OCI-LY7 (cell line): ENCODE results near the gene ARSH. TPM values are rescaled to one million over a fixed set of nuclear protein-coding genes. Genes with fewer than 3 reads are reported as not detected.

Experiments
- BruUV-seq: library from RNA; stranded (reverse); fragments of 400-500 nt; replicated peaks from 2 replicates; lab custom pipeline; 2021; lab: Mats Ljungman, UMichigan
- CTCF ChIA-PET: fragments of 300-600 bp; sonication (Branson Sonifier 250); formaldehyde crosslinking; loops from one replicate; lab custom pipeline; 2022; ENCODE audit warnings: antibody characterized with exemption; ENCODE audit not compliant: unreplicated experiment; lab: Charles Lee
- POLR2A ChIA-PET: fragments of 300-600 bp; sonication (Branson Sonifier 250); formaldehyde crosslinking; loops from one replicate; lab custom pipeline; 2022; ENCODE audit warnings: antibody characterized with exemption; lab: Charles Lee
- DNase-seq: peaks from one replicate; pipeline ENCODE4 v3.0.0-alpha.2; 2015; ENCODE audit warnings: low spot score
- H2AFZ ChIP-seq: fragments of 200-600 bp; sonication (generic), shearing (Covaris generic); 2 replicates; pipeline ENCODE4 v1.6.1; 2014; ENCODE audit warnings: mild to moderate bottlenecking, antibody characterized with exemption, low read length, moderate library complexity
- H3K27ac ChIP-seq: fragments of 200-600 bp; sonication (generic); 2 replicates; pipeline ENCODE4 v1.5.1; 2014; ENCODE audit warnings: mixed run types, low read depth, mild to moderate bottlenecking, moderate library complexity, low read length, inconsistent platforms; ENCODE audit not compliant: poor library complexity, severe bottlenecking
- H3K36me3 ChIP-seq: fragments of 200-600 bp; sonication (generic); 2 replicates; pipeline ENCODE4 v1.6.1; 2014; ENCODE audit warnings: mild to moderate bottlenecking, antibody characterized with exemption, low read length, moderate library complexity, mixed read lengths; ENCODE audit not compliant: insufficient read depth
- H3K4me1 ChIP-seq: fragments of 200-600 bp; sonication (generic); 2 replicates; pipeline ENCODE4 v1.5.1; 2014; ENCODE audit warnings: mild to moderate bottlenecking, low read length; ENCODE audit not compliant: insufficient read depth, poor library complexity, severe bottlenecking
- H3K4me2 ChIP-seq: fragments of 200-600 bp; sonication (generic); 2 replicates; pipeline ENCODE4 v1.6.1; 2014; ENCODE audit warnings: mild to moderate bottlenecking, low read length
- H3K4me3 ChIP-seq: fragments of 200-600 bp; sonication (generic); 2 replicates; pipeline ENCODE4 v1.5.1; 2014; ENCODE audit warnings: mild to moderate bottlenecking, low read depth, low read length; ENCODE audit not compliant: poor library complexity, severe bottlenecking
- H3K79me2 ChIP-seq: fragments of 200-600 bp; sonication (generic); 2 replicates; pipeline ENCODE4 v1.6.1; 2016; ENCODE audit warnings: low read depth, mild to moderate bottlenecking, low read length, moderate library complexity, mixed read lengths; ENCODE audit not compliant: insufficient read depth
- H3K9me2 ChIP-seq: fragments of 200-600 bp; sonication (generic); 2 replicates; pipeline ENCODE4 v1.6.1; 2016; ENCODE audit warnings: mild to moderate bottlenecking, low read length, mixed read lengths; ENCODE audit not compliant: insufficient read depth
- H3K9me3 ChIP-seq: fragments of 200-600 bp; sonication (generic); 2 replicates; pipeline ENCODE4 v1.6.1; 2014; ENCODE audit warnings: mild to moderate bottlenecking, mixed run types, low read length, mixed read lengths
- H4K20me1 ChIP-seq: fragments of 200-600 bp; sonication (generic); 2 replicates; pipeline ENCODE4 v1.6.1; 2014; ENCODE audit warnings: mild to moderate bottlenecking, antibody characterized with exemption, low read length, moderate library complexity, mixed read lengths; ENCODE audit not compliant: insufficient read depth
- EZH2phosphoT487 ChIP-seq: fragments of 200-600 bp; sonication (generic); IDR thresholded peaks from 2 replicates; pipeline ENCODE4 v1.6.1; 2018; ENCODE audit warnings: low read depth, borderline replicate concordance, mild to moderate bottlenecking, mixed run types, antibody characterized with exemption, low read length, moderate library complexity, mixed read lengths
- intact Hi-C: fragments of 100-400 bp; cut with micrococcal nuclease; formaldehyde crosslinking; loops from one replicate; pipeline ENCODE4 v1.10.0; 2022; ENCODE audit not compliant: unreplicated experiment
- total RNA-seq, 2 experiments: library from RNA; depleted of rRNA in 1 of 2; stranded (reverse); fragments of >200 nt in 1 of 2; shearing (Covaris generic) in 1 of 2; gene quantifications; 2 replicates each; pipeline ENCODE4 v1.2.3, GENCODE V29; 2014 to 2022
- TF ChIP-seq, protein P1 (sequence below): fragments of 200-600 bp; sonication (generic); conservative IDR thresholded peaks from 2 replicates; pipeline ENCODE4 v1.5.1; 2014; ENCODE audit warnings: mild to moderate bottlenecking, antibody characterized with exemption, low read length, moderate library complexity, mixed read lengths

Gene ARSH
- total RNA-seq, 2 experiments from 2014 or later, result not detected

GRCh38 chrX:2967998-2968909, 38.1 kb upstream of the ARSH start:
- Histone ChIP-seq H3K4me3 (no peak overlapping the region), H3K27ac (no peak overlapping the region), H4K20me1 (no peaks in the 10 kb centered on the region), H3K36me3 (no peaks in the 10 kb centered on the region), H3K4me1 (no peaks in the 10 kb centered on the region), H3K9me2 (no peaks in the 10 kb centered on the region), H3K79me2 (no peaks in the 10 kb centered on the region), H3K9me3 (no peaks in the 10 kb centered on the region), H2AFZ (no peak overlapping the region), H3K4me2 (no peak overlapping the region)
- no peak for DNase-seq
- TF ChIP-seq, protein P1, sequence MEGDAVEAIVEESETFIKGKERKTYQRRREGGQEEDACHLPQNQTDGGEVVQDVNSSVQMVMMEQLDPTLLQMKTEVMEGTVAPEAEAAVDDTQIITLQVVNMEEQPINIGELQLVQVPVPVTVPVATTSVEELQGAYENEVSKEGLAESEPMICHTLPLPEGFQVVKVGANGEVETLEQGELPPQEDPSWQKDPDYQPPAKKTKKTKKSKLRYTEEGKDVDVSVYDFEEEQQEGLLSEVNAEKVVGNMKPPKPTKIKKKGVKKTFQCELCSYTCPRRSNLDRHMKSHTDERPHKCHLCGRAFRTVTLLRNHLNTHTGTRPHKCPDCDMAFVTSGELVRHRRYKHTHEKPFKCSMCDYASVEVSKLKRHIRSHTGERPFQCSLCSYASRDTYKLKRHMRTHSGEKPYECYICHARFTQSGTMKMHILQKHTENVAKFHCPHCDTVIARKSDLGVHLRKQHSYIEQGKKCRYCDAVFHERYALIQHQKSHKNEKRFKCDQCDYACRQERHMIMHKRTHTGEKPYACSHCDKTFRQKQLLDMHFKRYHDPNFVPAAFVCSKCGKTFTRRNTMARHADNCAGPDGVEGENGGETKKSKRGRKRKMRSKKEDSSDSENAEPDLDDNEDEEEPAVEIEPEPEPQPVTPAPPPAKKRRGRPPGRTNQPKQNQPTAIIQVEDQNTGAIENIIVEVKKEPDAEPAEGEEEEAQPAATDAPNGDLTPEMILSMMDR, result no peak
- no peak for TF ChIP-seq EZH2phosphoT487
- BruUV-seq, result no TSS peak
- intact Hi-C loops, result no loop called here
- ChIA-PET CTCF (no interaction called here), POLR2A (no interaction called here)

GRCh38 chrX:2969021-2969420, 37.3 kb upstream of the ARSH start:
- H3K4me2 ChIP-seq, result no peak overlapping the region
- intact Hi-C loops, result no loop called here
- H3K36me3 ChIP-seq, result no peaks in the 10 kb centered on the region
- H3K79me2 ChIP-seq, result no peaks in the 10 kb centered on the region
- no peak overlapping the region for H3K27ac ChIP-seq
- no peak overlapping the region for H3K4me3 ChIP-seq
- no peaks in the 10 kb centered on the region for H3K4me1 ChIP-seq
- TF ChIP-seq, protein P1, result no peak
- TF ChIP-seq EZH2phosphoT487, result no peak
- no TSS peak for BruUV-seq
- no peaks in the 10 kb centered on the region for H3K9me2 ChIP-seq
- H2AFZ ChIP-seq, result no peak overlapping the region
- no peak for DNase-seq
- no peaks in the 10 kb centered on the region for H3K9me3 ChIP-seq
- CTCF ChIA-PET, result no interaction called here
- POLR2A ChIA-PET, result no interaction called here
- no peaks in the 10 kb centered on the region for H4K20me1 ChIP-seq

GRCh38 chrX:2972391-2972790, 34.0 kb upstream of the ARSH start:
- intact Hi-C loops, result no loop called here
- POLR2A ChIA-PET, result no interaction called here
- no peak overlapping the region for H3K27ac ChIP-seq
- DNase-seq, result no peak
- H3K79me2 ChIP-seq, result no peaks in the 10 kb centered on the region
- no peaks in the 10 kb centered on the region for H3K9me2 ChIP-seq
- no peak overlapping the region for H3K4me3 ChIP-seq
- H4K20me1 ChIP-seq, result no peaks in the 10 kb centered on the region
- H3K4me1 ChIP-seq, result no peaks in the 10 kb centered on the region
- no peak overlapping the region for H2AFZ ChIP-seq
- CTCF ChIA-PET, result no interaction called here
- TF ChIP-seq, protein P1, result no peak
- TF ChIP-seq EZH2phosphoT487, result no peak
- H3K36me3 ChIP-seq, result no peaks in the 10 kb centered on the region
- no TSS peak for BruUV-seq
- H3K4me2 ChIP-seq, result no peak overlapping the region
- no peaks in the 10 kb centered on the region for H3K9me3 ChIP-seq
